Spleen (tissue), 7 donors: ENCODE measurements around the gene MAD2L2.

Source experiments
- CTCF ChIP-seq, 11 experiments: fragments of 200-600 bp in 7 of 11; fragments of 450-650 bp in 4 of 11; sonication (generic) in 4 of 11; IDR thresholded peaks in 8 of 11; conservative IDR thresholded peaks in 3 of 11; 1 replicate in 7 of 11; 2 replicates in 4 of 11; pipeline versions ENCODE4 v1.4.0 to v1.8.0; 2016 to 2021; ENCODE audit warnings: antibody characterized with exemption in 11 of 11, inconsistent platforms in 4 of 11, mild to moderate bottlenecking in 1 of 11
- POLR2AphosphoS5 ChIP-seq, 3 donors: sonication (generic); formaldehyde crosslinking; IDR thresholded peaks; one replicate each; pipeline ENCODE4 v1.5.1; 2017; ENCODE audit warnings: antibody characterized with exemption in 3 of 3
- donor health status: DM: no; HTN: no; CAD: no; lungs with moderate emphysema.
- donor health status: DM: no; HTN: no; CAD: no.
- donor health status: DM: no; HTN: no; CAD: no.

GRCh38 chr1:11648732-11649158 lies 32.2 kb downstream of the MAD2L2 start:
- TF ChIP-seq POLR2AphosphoS5 (IDR thresholded peaks at IDR 0.05) (no peak), CTCF (IDR thresholded peaks at IDR 0.05 in 8 of 11, conservative IDR thresholded peaks at IDR 0.05 in 3 of 11) (no peak)
